HCT116 (cell line): Measurements from ENCODE around the gene PRRT1.

Source experiments
- ATF3 ChIP-seq: IDR thresholded peaks from 2 replicates; pipeline ENCODE4 v1.6.1; 2012
- CTCF ChIP-seq, 3 experiments: fragments of 200-600 bp in 1 of 3; sonication (generic) in 1 of 3; IDR thresholded peaks in 2 of 3; conservative IDR thresholded peaks in 1 of 3; 2 replicates each; pipeline ENCODE4 v1.5.1; 2012 to 2017; ENCODE audit warnings: low read depth in 2 of 3, low read length in 2 of 3, antibody characterized with exemption in 1 of 3, borderline replicate concordance in 1 of 3, control low read depth in 1 of 3, mild to moderate bottlenecking in 1 of 3, mixed read lengths in 1 of 3, mixed run types in 1 of 3, moderate library complexity in 1 of 3; ENCODE audit not compliant: insufficient read depth in 1 of 3
- EZH2 ChIP-seq: fragments of 200-600 bp; sonication (generic); IDR thresholded peaks from 2 replicates; pipeline ENCODE4 v1.6.1; 2017; ENCODE audit warnings: antibody characterized with exemption, mixed run types
- JUND ChIP-seq: IDR thresholded peaks from 2 replicates; pipeline ENCODE4 v1.6.1; 2012
- POLR2A ChIP-seq: IDR thresholded peaks from 2 replicates; pipeline ENCODE4 v1.7.0; 2011; ENCODE audit warnings: borderline replicate concordance; ENCODE audit not compliant: insufficient read depth, insufficient read length; ENCODE audit errors: extremely low read depth
- POLR2AphosphoS5 ChIP-seq: IDR thresholded peaks from 2 replicates; pipeline ENCODE4 v1.6.1; 2011; ENCODE audit warnings: mild to moderate bottlenecking, low read depth, low read length, moderate library complexity
- SP1 ChIP-seq: IDR thresholded peaks from 2 replicates; pipeline ENCODE4 v1.6.1; 2012; ENCODE audit warnings: low read depth

- TF ChIP-seq CTCF (IDR thresholded peaks at IDR 0.05 in 2 of 3, conservative IDR thresholded peaks at IDR 0.05 in 1 of 3; ENCODE audit: borderline replicate concordance in 1 of 3, insufficient read depth in 1 of 3, low read depth in 2 of 3, low read length in 2 of 3) (no peak), POLR2A (no peak), EZH2 (no peak), POLR2AphosphoS5 (peak; percentile 53), JUND (no peak), ATF3 (no peak), SP1 (no peak)
Measured at GRCh38 chr6:32127717-32128592, 23.8 kb downstream of the PRRT1 start, which contains the start of gene ATF6B.
